Effector CD8-positive, alpha-beta T cell (primary cell): ENCODE measurements around the gene ZNF117.
A peak's percentile ranks its signal among the peaks of the same experiment; 100 is the strongest.
"Not testable (repeated sequence)": the region's sequence is repeated elsewhere in the genome, so short reads cannot be mapped to it uniquely, and the experiment has no call there.

ENCODE experiments used
- DNase-seq: peaks from one replicate; lab custom pipeline; 2025; lab: John Stamatoyannopoulos, UW
- total RNA-seq, 4 experiments: gene quantifications; one replicate each; lab custom pipeline; 2026; lab: John Stamatoyannopoulos, UW

The ZNF117 gene
- total RNA-seq = 3.0 to 18.5 (median 5.3) reads per million in 4 experiments

GRCh38 chr7:64990936-64991335 lies at the start of gene ZNF117:
Gene ZNF117 (minus strand): TSS chr7:64991036.
- no peak for DNase-seq

GRCh38 chr7:65038767-65039166 lies 47.9 kb upstream of the ZNF117 start:
- DNase-seq = peak; percentile 8

- peak; percentile 91 for DNase-seq
Observed at GRCh38 chr7:65037740-65038688, 47.2 kb upstream of the ZNF117 start.

GRCh38 chr7:65036526-65036925 lies 45.7 kb upstream of the ZNF117 start:
- not testable (repeated sequence) for DNase-seq

GRCh38 chr7:65035469-65035868 lies 44.6 kb upstream of the ZNF117 start:
- DNase-seq = not testable (repeated sequence)

GRCh38 chr7:65034120-65034782 lies 43.4 kb upstream of the ZNF117 start:
- DNase-seq = not testable (repeated sequence)

GRCh38 chr7:65033391-65033790 lies 42.6 kb upstream of the ZNF117 start:
- DNase-seq = not testable (repeated sequence)

GRCh38 chr7:65025023-65025422 lies 34.2 kb upstream of the ZNF117 start:
- not testable (repeated sequence) for DNase-seq

GRCh38 chr7:65020978-65021377 lies 30.1 kb upstream of the ZNF117 start:
- DNase-seq = not testable (repeated sequence)

- not testable (repeated sequence) for DNase-seq
Observed at GRCh38 chr7:65009881-65010280, 19.0 kb upstream of the ZNF117 start.

- not testable (repeated sequence) for DNase-seq
Observed at GRCh38 chr7:65009394-65009793, 18.6 kb upstream of the ZNF117 start.

- not testable (repeated sequence) for DNase-seq
Observed at GRCh38 chr7:65007036-65007435, 16.2 kb upstream of the ZNF117 start.

- DNase-seq = peak; percentile 86
Observed at GRCh38 chr7:65006094-65006992, 15.5 kb upstream of the ZNF117 start, which contains the start of gene ERV3-1. Gene ERV3-1 (minus strand): TSS chr7:65006687. CDS start chr7:64993026, 13,661 bp downstream.

- no peak for DNase-seq
Observed at GRCh38 chr7:65004575-65004974, 13.7 kb upstream of the ZNF117 start.

GRCh38 chr7:65002972-65003585 lies 12.2 kb upstream of the ZNF117 start:
- DNase-seq = no peak

GRCh38 chr7:65001291-65001814 lies 10.5 kb upstream of the ZNF117 start:
- no peak for DNase-seq

GRCh38 chr7:64999165-65000004 lies 8.5 kb upstream of the ZNF117 start:
- no peak for DNase-seq

- no peak for DNase-seq
Observed at GRCh38 chr7:64998865-64999164, 8.0 kb upstream of the ZNF117 start.

GRCh38 chr7:64997927-64998391 lies 7.1 kb upstream of the ZNF117 start:
- DNase-seq = no peak
